Heart left ventricle (tissue), 16 donors: ENCODE results near the gene BCAS4. TPM values are rescaled to one million over a fixed set of nuclear protein-coding genes. Genes with fewer than 3 reads are reported as not detected.

Experiments
- ATAC-seq, 4 donors: fragments of 200-7000 bp; cut with Tn5 transposase; one replicate each; pipeline ENCODE4 v1.9.1; 2020 to 2022; ENCODE audit warnings: moderate library complexity in 4 of 4, mild to moderate bottlenecking in 3 of 4, moderate number of reproducible peaks in 1 of 4
- DNase-seq, 5 donors: peaks; one replicate each; pipeline ENCODE4 v3.0.0-alpha.2; 2020
- H3K27ac ChIP-seq, 12 donors: fragments of 200-600 bp; sonication (generic) in 4 of 12; one replicate each; pipeline versions ENCODE4 v1.5.0 to v1.8.0; 2016 to 2022; ENCODE audit warnings: mild to moderate bottlenecking in 2 of 12
- H3K27me3 ChIP-seq, 9 donors: fragments of 200-600 bp; sonication (generic) in 2 of 9; one replicate each; pipeline versions ENCODE4 v1.5.1 to v1.8.0; 2016 to 2022; ENCODE audit warnings: mild to moderate bottlenecking in 3 of 9
- H3K36me3 ChIP-seq, 9 donors: fragments of 200-600 bp; sonication (generic) in 2 of 9; one replicate each; pipeline versions ENCODE4 v1.5.0 to v1.8.0; 2018 to 2022; ENCODE audit warnings: mild to moderate bottlenecking in 2 of 9
- H3K4me1 ChIP-seq, 12 donors: fragments of 200-600 bp; sonication (generic) in 4 of 12; one replicate each; pipeline versions ENCODE4 v1.5.0 to v1.8.0; 2016 to 2022; ENCODE audit warnings: mild to moderate bottlenecking in 3 of 12
- H3K4me3 ChIP-seq, 12 donors: fragments of 200-600 bp; sonication (generic) in 4 of 12; one replicate each; pipeline versions ENCODE4 v1.5.0 to v1.8.0; 2017 to 2022; ENCODE audit warnings: mild to moderate bottlenecking in 9 of 12, moderate library complexity in 4 of 12
- H3K9me3 ChIP-seq, 12 donors: fragments of 200-600 bp; sonication (generic) in 4 of 12; one replicate each; pipeline versions ENCODE4 v1.5.0 to v1.8.0; 2016 to 2022; ENCODE audit warnings: mild to moderate bottlenecking in 1 of 12
- CTCF ChIP-seq, 12 donors: fragments of 200-600 bp; sonication (generic) in 4 of 12; IDR thresholded peaks; one replicate each; pipeline versions ENCODE4 v1.5.0 to v1.8.0; 2018 to 2022; ENCODE audit warnings: antibody characterized with exemption in 12 of 12, mild to moderate bottlenecking in 5 of 12
- POLR2A ChIP-seq, 2 donors: fragments of 450-650 bp; IDR thresholded peaks; one replicate each; pipeline ENCODE4 v1.6.1; 2017; ENCODE audit warnings: antibody characterized with exemption in 2 of 2, mild to moderate bottlenecking in 2 of 2, moderate library complexity in 2 of 2
- whole genome bisulfite sequencing, 4 donors: extraction: QIAGEN DNeasy Blood & Tissue Kit in 2 of 4; methylation state at CpG; one replicate each; pipeline versions ENCODE4 v1.1.5 to v1.1.7; 2013 to 2018; 5-methylcytosine and 5-hydroxymethylcytosine counted together
- intact Hi-C, 10 donors: fragments of 100-400 bp; cut with DNase I; formaldehyde crosslinking; loops; one replicate each; pipeline versions ENCODE4 v1.11.1 to v1.14.2; 2022
- polyA plus RNA-seq, 2 donors: library from polyadenylated mRNA; stranded (reverse); fragments of 200-250 nt; gene quantifications; one replicate each; pipeline ENCODE4 v1.2.3, GENCODE V29; 2013
- total RNA-seq, 9 donors: library from RNA; depleted of rRNA in 2 of 9; stranded (reverse); fragments of >200 nt in 2 of 9; fragmentation: NEBNext Ultra II Directional in 3 of 9; extraction: Animal tissue kit (Norgen Biotek cat#: 25700) in 3 of 9; gene quantifications; one replicate each; pipeline versions ENCODE4 v1.1.0 to v1.2.4, GENCODE V29; 2016 to 2023
- donor health status: ischemic (EF 13 %, LVEDD 7.1; RV severe dilation, severe dysfunction).
- donor health status: healthy with polysubstance abuse.
- donor health status: DM: no; HTN: yes; CAD: no.
- donor health status: DM: no; HTN: no; CAD: no.
- donor health status: ischemic (EF 25% LVEDD 6.9; RV normal size, moderate dysfunction).
- donor health status: ischemic (EF 25% LVEDD 5.7; RV mildly dilated, moderate dysfunction).
- donor health status: healthy.
- donor health status: DM: yes; HTN: yes; CAD: no.
- donor health status: ischemic (EF 35%, LVEDD 5.7; RV mildly dilated, moderate dysfunction).
- donor health status: nonischemic (EF 11% LVEDD 7.7; RV severe dilation, severe dysfunction).
- donor health status: DM: yes; HTN: yes; CAD: no.
- donor health status: PGD.
- donor health status: ischemic (EF 29% LVEDD 5.4; RV normal size, mild dysfunction).
- donor health status: nonischemic (EF 23%, LVEDD 6.1; RV moderate dilation, normal function).

The BCAS4 gene
- total and polyA plus RNA-seq, 11 donors: 0.78 to 5.1 (median 2.0) TPM

DNA sequence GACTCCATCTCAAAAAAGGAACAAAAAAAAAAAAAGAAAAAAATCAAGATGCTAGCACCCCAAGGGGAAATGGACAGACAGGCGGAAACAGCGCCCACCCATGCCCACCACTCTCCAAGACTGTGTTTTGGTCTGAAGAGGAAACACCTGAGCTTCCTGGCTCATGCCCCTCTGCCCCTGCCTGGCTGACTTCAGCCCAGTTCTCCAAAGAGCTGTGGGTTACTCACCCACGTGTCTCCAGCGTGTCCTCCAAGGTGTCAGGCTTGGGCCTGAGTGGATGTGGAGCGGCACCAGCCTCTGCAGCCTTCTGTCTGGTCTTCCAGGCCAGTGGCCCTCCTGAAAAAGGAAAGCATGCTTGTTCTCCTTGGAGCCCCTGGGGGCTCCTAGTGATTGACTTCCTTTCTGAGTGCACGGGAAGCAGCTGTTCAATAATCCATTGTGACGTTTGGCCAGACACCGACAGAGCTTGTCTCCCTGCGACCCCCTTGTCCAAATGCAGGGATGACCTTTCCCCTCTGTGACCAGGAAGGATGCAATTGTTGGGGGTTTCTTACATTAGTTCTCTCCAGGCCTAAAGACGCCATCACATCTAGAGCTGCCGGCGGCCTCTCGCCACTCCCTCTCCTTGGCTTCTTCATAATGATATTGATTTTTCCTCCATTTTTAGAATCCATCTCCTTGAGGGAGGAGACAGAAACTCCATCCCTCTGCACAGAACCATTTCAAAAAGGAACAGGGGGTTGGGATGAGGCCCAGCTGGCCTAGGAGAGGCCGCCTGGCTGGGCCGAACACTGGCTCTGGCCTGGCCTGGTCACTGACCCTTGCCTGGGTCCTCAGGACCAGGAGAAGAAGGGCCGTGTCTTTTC is 77.9 kb downstream of the BCAS4 start:
- Histone ChIP-seq H3K9me3 (no peaks in the 10 kb centered on the region), H3K36me3 (no peaks in the 10 kb centered on the region), H3K4me1 (no peaks in the 10 kb centered on the region), H3K4me3 (no peak overlapping the region), H3K27ac (no peak overlapping the region), H3K27me3 (no peaks in the 10 kb centered on the region)
- intact Hi-C loops: no loop called here
- ATAC-seq (no peak), DNase-seq (no peak)
- 72 to 81% (median 77%) methylated on average over 16 of the region's 16 CpGs for WGBS, 4 donors
- TF ChIP-seq POLR2A (IDR thresholded peaks at IDR 0.05): no peak
- TF ChIP-seq CTCF (IDR thresholded peaks at IDR 0.05): no peak

DNA sequence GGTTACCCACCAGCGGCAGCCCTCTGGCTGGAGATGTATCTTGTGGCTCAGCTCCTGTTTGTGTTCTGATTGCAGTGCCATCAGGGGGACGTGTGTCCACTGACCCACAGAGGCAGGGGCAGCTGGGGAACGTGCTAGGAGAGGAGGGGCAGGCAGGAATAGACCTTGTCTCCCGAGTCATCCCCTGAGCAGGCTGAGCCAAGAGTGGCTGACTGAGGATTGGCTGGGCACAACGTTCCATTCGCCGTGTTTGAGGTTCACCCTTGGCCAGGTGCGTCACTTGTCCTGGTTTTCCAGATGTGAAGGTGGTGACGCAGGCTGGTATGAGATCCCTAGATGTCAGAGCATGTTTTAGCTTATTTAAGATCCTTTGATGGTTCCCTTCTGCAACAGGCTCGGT is 78.7 kb downstream of the BCAS4 start:
- Histone ChIP-seq H3K27me3 (no peaks in the 10 kb centered on the region), H3K36me3 (no peaks in the 10 kb centered on the region), H3K4me1 (no peaks in the 10 kb centered on the region), H3K9me3 (no peaks in the 10 kb centered on the region), H3K4me3 (no peak overlapping the region), H3K27ac (no peak overlapping the region)
- TF ChIP-seq CTCF (IDR thresholded peaks at IDR 0.05) (no peak), POLR2A (IDR thresholded peaks at IDR 0.05) (no peak)
- 89 to 95% (median 91%) methylated on average over 9 to 10 of the region's 10 CpGs for WGBS, 4 donors
- ATAC-seq (no peak), DNase-seq (no peak)
- intact Hi-C loops: no loop called here

DNA sequence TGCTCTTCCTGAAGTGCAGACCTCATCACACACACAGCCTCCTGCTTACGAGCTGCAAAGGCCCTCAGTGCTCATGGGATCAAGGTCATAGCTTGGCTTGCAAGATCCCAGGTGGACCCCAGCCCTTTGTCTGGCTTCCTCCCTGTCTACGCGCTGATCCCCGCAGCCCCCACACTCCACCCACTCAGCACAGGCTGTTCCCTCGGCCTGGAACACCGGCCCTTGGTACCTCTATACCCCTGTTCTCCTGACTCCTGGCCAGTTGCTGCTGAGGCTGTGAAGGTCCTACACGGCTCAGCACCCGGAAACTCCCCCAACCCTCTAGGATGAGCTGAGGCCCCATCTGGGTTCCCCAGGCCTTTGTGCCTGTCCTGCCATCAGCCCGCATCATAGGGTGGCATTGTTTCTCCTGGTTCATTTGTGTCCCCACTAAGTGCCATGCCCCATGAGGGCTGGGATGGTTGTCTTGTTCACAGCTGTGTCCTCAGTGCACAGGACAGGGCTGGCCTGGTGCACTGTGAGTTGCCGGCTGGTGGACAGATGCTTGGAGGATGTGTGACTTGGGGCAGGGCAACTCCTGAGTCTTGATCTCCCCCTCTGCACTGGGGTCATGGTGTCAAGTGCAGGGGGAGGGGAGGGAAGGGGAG is 79.4 kb downstream of the BCAS4 start:
- Histone ChIP-seq H3K27me3 (no peaks in the 10 kb centered on the region), H3K9me3 (no peaks in the 10 kb centered on the region), H3K4me3 (no peak overlapping the region), H3K4me1 (no peaks in the 10 kb centered on the region), H3K36me3 (no peaks in the 10 kb centered on the region), H3K27ac (no peak overlapping the region)
- intact Hi-C loops: no loop called here
- WGBS, 4 donors: 89 to 94% (median 92%) methylated on average over 10 of the region's 10 CpGs
- TF ChIP-seq POLR2A (IDR thresholded peaks at IDR 0.05) (no peak), CTCF (IDR thresholded peaks at IDR 0.05) (no peak)
- DNase-seq (no peak), ATAC-seq (no peak)
